IPS-18c (cell line): ENCODE data around the gene GJB2.

Experiments
- H3K4me3 ChIP-seq: 2 replicates; pipeline ENCODE4 v1.7.0; 2013; ENCODE audit warnings: low read depth, mild to moderate bottlenecking, low read length, moderate library complexity; ENCODE audit not compliant: insufficient read depth
- H3K9me3 ChIP-seq: one replicate; pipeline ENCODE4 v1.6.1; 2013; ENCODE audit warnings: mild to moderate bottlenecking, low read length, moderate library complexity; ENCODE audit not compliant: control insufficient read depth, insufficient read depth

Gene GJB2

DNA sequence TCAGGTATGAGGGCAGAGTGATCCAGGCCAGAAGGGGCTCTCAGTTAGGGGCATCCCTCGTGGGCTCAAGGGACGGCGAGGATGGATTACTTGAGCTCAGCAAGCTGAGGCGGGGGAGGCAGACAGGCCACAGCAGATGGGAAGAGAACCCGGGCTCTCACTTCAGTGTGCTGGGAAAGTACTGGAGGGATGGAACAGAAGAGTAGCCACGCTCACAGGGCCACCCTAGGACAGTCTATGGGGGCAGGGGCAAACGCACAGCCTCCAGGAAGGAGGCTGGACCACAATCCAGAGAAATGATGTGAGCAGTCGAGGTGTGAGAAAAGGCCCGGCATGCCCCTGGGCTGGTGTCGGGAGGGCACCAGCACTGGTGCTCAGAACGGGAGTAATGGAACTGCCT lies 41.1 kb downstream of the GJB2 start:
- Histone ChIP-seq H3K9me3 (no peaks in the 10 kb centered on the region), H3K4me3 (no peak overlapping the region)

DNA sequence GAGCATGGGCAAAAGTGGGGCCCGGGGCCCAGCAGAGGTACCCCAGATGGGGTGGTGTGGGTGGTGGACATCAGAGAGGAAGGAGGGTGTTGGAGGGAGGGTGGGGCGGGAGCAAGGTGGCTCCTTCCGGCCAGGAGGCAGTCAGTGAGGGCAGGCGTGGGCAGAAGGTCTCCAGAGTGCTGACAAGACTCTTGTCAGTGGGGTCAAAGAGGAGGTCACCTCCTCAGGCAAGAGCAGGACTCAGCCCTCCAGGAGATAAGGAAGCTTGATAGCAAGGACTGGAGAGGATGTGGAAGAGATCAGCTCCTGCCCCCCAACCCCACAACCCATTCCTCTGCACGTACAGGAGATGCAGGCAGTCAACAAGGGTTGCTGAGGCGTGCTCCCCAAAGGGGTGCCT lies 41.7 kb downstream of the GJB2 start:
- H3K4me3 ChIP-seq, result no peak overlapping the region

DNA sequence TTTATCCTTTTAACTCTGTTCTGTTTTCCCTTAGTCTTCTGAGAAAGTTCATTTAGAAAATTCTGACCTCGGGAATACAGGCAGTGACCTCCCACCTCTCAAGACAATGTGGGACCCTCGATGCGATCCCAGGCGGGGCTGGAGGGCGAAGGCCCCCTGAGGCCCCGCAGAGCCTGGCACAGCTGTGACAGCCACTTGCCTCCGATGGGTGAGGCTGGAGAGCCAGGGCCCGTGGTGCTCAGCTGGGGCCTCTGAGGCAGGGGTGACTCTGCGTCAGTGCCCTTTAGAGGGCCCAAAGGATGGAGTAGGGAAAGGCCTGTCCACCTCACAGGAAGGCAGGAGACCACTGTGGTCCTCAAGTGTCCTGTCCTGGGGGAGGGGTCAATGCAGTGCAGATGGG lies 42.2 kb downstream of the GJB2 start:
- Histone ChIP-seq H3K4me3 (no peak overlapping the region), H3K9me3 (no peaks in the 10 kb centered on the region)

More for the DNA sequence above, 41.7 kb downstream of the GJB2 start:
- no peaks in the 10 kb centered on the region for H3K9me3 ChIP-seq

DNA sequence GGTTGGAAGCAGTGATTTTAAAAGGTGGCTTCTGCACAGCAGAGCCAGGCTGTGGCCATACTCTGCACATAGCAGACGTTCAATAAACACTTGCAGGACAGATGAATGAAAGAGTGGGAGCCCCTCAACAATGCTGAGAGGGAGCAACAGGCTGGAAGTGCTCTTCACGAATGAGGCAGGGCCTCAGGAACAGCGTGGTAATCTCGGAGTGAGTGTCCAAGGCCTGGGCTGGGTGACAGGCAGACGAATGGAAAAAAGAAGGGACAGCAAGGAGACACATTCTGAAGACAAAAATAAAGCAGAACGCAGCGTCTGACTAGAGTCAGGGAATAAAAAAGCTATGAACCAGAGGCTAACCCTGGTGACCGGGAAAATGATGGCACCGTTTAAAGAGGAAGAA lies 43.0 kb downstream of the GJB2 start:
- no peak overlapping the region for H3K4me3 ChIP-seq
- no peaks in the 10 kb centered on the region for H3K9me3 ChIP-seq

DNA sequence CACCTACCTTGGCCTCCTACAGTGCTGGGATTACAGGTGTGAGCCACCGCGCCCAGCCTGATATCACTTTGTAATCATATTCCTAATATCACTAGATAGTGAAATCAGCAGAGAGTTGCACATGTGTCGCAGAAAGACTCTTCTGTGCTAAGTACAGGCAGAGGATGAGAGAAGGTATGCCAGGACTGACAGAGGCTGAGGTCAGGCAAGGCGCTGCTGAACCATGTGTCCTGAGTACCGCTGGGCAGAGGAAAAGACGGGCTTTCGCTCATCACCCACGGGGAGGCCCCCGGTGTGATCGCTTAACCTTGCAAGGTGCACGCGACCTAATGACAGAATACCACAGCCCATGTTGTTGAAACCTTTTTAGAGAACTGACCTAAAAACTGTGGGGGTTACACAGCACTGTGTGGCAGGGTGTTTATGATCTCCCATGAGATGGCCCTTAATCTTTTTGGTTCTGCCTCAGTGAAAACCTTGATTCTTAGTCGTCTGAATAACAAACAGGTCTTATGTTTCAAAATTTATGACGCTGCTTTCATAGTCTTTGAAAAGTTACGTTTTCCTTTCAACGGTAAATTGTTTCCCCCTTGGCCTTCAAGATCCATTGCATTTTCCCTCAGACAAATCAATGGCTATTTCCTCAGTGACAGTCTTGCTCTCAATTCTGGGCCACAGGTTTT lies 44.1 kb downstream of the GJB2 start:
- no peaks in the 10 kb centered on the region for H3K9me3 ChIP-seq
- H3K4me3 ChIP-seq, result no peak overlapping the region

DNA sequence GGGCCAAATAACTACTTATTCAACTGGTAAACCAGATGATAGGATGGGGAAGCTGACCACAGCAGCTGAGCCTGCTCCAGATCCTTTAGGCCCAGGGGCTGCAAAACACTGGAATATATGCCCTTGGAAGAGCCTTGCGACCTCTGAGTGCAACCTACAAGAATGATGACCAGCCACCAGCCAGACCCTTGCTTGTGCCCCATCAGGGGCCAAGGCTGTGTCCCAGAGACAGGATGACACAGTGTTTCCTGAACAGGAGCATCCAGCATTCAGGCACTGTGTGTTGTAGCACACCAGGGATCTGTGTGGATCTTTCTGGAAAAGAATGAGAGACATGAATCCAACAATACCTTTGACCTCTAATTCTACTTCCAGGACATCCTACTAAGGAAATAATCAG lies 46.4 kb downstream of the GJB2 start:
- H3K4me3 ChIP-seq, result no peak overlapping the region
- H3K9me3 ChIP-seq, result no peaks in the 10 kb centered on the region

DNA sequence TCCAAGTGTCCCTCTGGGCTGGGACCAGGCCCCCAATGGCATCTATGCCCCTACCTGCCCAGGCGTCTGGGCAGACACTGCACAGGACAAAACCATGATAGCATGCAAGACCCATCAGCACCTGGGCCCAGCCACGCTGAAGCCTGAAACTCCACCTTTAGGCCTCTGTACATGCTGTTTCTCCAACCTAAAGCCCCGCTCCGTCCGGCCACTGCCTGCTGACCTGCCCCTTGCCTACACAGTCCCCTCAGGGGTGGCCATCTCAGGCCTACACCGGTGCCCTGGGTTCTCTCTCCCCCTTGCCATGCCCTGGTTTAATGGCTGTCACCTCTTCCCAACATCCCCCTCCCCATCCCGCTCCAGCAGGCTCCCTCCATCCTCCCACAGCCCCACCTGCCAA lies 47.2 kb downstream of the GJB2 start:
- Histone ChIP-seq H3K4me3 (no peak overlapping the region), H3K9me3 (no peaks in the 10 kb centered on the region)

DNA sequence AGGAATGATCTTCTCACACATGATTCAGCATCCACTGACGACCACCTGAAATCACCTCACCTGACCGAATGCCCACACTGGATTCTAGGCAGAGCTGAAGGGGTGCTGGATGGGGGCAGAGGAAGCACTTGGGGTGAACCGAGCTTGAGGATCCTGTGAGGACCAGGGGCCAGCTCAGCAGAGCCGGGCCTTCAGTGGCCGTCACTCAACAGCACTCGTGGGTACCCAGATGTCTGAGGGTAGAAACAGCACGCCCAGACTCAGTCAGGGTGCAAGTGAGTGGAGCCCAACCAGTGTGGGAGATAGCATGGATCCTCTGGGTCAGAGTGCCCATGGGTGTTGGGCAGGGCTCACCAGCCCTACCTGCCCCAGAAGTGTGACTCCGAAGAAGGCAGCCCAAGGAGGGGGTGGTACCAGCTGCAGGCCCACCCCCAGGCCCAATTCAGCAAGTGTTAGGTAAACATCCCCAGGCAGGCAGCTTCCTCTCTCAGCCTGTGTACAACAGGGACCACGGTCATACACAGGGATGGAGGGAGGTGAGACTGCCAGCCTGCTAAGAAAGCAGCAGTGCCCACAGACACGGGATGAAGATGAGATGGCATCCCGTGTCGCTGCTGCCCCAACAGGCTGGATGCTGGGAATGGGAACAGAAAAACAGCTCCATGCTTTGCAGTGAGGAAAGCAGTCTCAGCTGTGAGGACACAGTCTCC lies 48.4 kb downstream of the GJB2 start:
- H3K9me3 ChIP-seq, result no peaks in the 10 kb centered on the region

DNA sequence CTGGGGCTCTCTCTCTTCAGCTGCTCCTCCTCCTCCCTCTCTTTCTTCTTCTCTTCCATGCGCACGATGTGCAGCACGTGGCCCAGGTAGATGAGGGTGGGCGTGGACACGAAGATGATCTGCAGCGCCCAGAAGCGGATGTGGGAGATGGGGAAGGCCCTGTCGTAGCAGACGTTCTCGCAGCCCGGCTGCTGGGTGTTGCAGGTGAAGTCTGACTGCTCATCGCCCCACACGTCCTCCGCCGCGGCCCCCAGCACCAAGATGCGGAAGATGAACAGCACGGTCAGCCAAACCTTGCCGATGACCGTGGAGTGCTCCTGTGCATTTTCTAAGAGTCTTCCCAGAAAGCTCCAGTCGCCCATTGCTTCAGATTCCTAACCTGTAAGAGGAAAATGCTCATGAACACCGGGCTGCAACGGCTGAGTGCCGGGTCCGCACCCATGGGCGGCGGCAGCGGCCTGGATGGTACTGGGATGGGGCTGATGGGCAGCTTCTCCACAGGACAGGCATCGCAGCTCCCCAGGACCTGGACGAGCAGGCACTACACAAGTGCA lies 49.7 kb downstream of the GJB2 start:
- no peak overlapping the region for H3K4me3 ChIP-seq
- H3K9me3 ChIP-seq, result no peaks in the 10 kb centered on the region

More for the DNA sequence above, 48.4 kb downstream of the GJB2 start:
- no peak overlapping the region for H3K4me3 ChIP-seq

DNA sequence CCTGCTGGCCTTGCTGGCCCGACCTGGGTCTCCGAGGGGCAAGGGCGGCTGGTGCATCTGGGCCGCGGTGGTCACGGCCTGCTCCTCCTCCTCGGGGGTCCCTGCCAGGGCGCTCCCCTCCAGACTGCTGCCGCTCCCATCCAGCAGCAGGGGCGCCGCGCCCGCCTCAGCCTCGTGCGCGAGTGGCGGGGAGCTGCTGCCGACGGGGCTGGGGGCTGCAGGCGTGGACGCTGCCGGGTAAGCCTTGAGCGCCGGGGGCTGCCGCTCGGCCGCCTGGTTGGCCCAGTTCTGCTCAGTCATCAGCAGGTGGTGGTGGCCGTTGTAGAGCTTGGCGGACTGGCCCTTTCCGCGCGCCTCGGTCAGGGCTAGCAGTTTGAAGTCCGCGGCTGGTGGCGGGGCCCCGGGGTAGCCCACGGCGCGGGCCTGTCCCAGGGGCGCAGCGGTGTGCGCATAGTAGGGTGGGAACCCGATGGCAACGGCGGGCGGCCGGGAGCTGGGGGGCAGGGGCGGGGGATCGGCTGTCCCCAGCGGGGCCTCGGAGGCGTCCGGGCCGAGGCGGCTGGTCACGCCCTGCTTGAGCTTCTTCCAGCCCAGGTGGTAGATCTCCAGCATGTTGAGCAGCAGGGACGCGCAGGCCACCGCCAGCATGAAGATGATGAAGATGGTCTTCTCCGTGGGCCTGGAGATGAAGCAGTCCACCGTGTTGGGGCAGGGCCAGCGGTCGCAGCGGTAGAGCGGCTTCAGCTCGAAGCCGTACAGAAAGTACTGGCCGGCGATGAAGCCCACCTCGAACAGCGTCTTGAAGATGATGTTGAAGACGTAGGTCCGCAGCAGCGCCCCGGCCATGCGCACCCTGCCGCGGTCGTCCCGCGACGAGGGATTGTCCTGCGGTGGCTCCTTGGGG lies 50.5 kb downstream of the GJB2 start:
- Histone ChIP-seq H3K9me3 (no peaks in the 10 kb centered on the region), H3K4me3 (no peak overlapping the region)

DNA sequence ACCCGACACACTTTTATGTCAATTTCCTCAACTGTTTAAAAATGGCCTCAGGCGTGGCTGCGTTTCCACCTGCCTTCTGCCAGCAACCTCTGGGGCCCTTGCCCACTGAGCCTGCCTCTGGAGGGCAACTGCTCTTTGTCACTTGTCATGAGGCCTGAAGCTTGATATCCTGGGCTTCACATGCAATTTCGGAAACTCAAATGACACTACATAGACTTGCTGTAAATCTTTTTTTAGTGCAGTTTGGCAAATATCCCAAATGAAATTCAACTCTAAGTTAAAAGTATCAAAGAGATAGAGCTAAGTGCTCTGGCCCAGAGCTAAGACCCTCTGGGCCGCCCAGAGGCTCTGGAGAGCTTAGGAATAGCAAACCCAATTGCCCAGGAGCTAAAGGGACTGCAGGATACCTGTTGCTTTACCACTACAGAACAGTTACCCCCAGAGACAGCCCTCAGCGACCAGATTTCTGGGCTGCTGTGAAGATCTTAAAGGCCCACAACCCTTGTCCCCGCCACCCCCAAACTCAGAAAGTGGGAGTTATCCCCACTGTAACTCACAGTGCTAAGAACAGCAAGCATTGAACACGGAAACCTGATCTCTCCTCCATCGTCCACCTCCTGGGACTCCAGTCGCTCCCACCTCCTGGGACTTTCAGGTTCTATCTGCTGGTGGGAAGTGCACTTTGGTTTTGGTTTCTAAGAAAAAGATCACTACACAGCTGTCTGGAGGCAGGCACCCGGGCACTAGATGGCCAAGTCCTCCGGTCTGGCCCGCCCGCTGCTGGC lies 51.3 kb downstream of the GJB2 start:
- Histone ChIP-seq H3K4me3 (no peak overlapping the region), H3K9me3 (no peaks in the 10 kb centered on the region)

DNA sequence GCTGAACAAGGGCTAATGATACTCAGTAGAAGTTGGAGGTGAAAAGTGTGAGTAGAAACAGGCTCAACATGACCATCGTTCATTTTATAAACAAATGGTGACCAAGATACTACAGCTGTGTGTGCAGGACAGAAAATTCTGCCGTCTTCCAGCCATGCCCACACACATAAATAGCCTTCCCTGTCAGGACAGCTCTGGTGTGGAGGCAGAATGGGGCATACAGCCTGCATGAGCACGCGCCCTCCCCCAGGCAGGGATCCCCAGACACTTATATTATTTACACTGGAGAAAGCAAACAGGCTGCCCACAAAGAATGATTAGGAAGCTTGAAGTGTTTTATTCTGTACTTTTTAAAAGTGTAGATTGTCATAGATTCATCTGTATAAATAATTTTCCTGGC lies 52.3 kb downstream of the GJB2 start:
- H3K4me3 ChIP-seq, result no peak overlapping the region
- H3K9me3 ChIP-seq, result no peaks in the 10 kb centered on the region

DNA sequence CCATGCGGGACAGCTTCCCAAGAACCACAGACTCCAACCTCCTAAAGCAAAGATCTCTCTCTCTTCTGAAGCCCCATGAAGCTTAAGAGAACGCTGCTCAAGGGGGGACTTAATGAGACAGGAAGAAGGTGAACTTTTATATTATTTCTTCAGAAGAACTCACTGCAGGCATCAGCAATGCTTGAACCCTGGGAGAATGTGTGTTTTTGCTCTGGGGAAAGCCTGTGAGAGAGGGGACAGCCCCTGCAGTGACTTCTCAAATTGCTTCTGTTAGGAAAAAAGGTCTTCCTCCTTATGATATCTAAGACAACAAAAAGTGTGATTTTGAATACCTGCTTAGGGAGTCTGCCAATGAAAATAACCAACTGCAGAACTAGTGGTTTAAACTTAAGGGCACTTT lies 54.9 kb downstream of the GJB2 start:
- Histone ChIP-seq H3K4me3 (no peak overlapping the region), H3K9me3 (no peaks in the 10 kb centered on the region)
